Measurements from ENCODE around the gene ABCG1. TPM values are rescaled to one million over a fixed set of nuclear protein-coding genes. Genes with fewer than 3 reads are reported as not detected.
A peak's percentile ranks its signal among the peaks of the same experiment; 100 is the strongest.

ABCG1 gene
- total RNA-seq, 1 experiment from 2014 or later, result 4.6 TPM

DNA sequence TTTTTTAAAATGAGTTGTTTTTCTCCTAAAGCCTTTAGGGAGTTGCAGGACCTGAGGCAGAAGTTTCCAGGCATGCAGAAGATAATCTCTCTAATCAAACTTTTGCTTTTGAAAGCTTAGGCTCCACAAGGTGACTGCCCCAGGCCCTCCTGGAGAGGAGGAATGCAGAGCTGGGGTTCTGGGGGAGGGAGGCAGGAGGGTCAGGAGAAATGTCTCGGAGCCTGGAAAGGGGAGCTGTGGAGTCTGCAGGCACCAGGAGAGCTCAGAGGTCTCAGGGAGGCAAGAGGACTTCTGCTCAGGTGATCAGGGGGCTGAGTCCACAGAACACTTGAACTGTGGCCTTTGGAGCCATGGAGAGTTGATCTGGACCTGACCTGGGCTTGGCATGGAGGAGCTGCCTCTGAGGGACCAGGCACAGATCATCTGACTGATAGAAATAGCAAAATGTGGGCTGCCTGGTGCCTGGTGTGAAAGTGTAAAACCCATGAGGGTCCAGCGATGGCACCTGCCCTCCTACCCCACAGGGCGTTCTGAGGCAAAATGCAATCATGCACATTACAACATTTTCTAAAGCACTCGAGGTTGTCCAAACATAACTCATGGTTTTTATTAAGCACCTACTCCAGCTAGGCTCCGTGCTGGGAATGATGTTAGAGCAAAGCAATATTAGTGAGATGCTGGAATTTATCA is 10.0 kb upstream of the ABCG1 start:
- in situ Hi-C loops (cut with HindIII; ENCODE audit: low pct_unique_long_range_greater_than_20kb, low sequenced_read_pairs), result no loop called here
- DNase-seq (ENCODE audit: low read depth), result no peak

DNA sequence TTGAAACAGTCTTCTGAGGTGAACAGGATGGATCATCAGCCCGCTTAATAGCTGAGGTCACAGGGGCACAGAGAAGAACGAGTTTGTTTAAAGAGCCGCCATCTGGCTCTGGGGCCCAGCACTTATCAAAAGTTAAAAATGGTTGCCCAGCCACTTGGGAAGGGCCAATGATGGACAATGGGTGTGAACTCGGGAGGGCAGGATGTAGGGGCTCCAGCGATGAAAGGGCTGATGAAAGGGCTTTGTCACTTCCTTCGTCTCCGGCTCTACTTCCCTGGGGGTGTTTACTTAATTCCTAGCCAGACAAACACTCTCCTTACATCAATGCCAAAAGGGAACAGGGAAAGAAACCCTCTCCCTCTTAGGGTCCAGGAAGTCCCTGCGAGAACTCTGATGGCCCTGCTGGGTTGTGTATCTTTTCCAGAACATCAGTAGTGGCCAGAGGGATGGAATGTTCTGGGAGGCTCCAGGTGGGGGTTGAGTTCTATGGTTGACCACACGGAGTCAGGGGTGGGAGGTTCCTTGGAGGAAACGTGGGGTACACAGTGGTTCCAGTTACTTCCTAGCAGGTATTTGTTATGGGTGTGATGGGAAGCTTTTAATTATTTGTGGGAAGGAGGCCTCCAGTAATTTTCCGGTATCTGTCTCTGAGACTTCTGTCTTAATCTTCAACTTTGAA is 9.0 kb upstream of the ABCG1 start:
- no peak for DNase-seq (ENCODE audit: low read depth)
- in situ Hi-C loops (cut with HindIII; ENCODE audit: low pct_unique_long_range_greater_than_20kb, low sequenced_read_pairs), result no loop called here

DNA sequence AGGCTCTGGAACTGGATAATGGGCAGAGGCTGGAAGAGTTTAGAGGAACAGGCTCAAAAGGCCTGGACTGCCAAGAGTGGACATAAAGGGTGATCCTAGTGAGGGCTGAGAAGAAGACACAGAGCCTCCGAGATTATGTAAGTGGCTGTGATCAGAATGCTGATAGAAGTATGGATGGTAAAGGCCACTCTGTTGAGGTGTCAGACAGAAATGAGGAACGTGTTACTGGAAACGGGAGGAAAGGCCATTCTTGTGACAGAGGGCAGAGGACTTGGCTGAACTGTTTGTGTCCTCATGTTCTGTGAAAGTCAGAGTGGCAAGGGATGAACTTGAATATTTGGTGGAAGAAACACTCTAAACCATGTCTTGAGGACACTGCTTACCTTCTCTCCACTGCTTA is 6.7 kb upstream of the ABCG1 start:
- in situ Hi-C loops (cut with HindIII; ENCODE audit: low pct_unique_long_range_greater_than_20kb, low sequenced_read_pairs), result no loop called here
- no peak for DNase-seq (ENCODE audit: low read depth)

DNA sequence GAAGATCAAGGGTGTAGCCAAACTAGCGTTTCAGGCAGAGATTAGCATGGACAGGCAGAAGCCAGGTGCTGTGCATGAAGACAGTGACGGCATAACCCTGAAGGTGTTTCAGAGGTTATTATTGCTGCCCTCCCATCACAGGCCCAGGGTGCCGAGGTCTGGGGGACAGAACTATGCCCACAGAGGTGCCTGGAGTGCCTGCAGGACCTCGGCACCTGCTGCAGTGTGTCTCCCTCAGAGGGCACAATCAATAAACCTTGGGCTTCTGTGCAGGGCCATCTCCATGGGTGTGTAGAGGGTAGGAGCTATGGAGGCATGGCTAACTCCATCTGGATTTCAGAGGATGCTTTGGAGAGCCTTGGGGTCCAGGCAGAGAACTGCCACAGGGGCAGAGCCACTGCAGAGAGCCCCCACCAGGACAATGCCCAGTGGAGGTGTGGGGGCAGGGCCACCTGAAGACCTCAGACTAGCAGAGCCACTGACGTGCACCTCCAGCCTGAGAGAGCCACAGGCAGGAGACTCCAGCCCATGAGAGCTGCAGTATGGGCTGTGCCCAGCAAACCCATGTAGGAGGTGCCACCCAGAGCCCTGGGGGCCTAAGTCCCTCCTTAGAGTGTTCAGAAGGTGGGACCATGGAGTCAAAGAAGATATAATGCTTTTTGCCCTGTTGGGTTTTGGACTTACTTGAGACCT is 5.7 kb upstream of the ABCG1 start:
- in situ Hi-C loops (cut with HindIII; ENCODE audit: low pct_unique_long_range_greater_than_20kb, low sequenced_read_pairs), result no loop called here
- DNase-seq (ENCODE audit: low read depth), result no peak

DNA sequence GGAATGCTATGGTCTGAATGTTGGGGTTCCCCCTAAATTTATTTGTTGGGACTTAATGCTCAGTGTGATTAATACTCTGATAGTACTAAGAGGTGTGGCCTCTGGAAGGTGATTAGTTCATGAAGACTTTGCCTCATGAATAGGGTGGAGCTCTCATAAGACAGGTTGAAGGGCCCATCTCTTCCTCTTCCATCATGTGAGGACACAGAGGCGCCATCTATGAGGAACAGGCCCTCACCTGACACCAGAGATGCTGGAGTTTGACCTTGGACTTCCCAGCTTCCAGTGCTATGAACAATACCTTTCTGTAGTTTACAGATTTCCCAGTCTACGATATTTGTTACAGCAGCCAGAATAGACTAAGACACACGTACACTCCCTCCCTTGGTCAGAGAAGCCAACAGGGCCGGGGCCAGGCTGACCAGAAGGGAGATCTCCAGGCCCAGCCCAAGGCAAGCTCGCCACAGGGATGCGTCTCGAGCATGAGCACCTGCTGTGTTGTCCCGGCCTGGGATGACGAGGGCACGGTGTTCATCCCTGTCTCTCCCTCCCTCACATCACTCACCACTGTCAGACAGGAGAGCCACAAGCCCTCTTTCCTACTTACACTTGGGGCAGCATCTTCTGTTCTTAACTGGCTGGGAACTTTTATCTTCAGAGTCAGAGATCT is 4.7 kb upstream of the ABCG1 start:
- in situ Hi-C loops (cut with HindIII; ENCODE audit: low pct_unique_long_range_greater_than_20kb, low sequenced_read_pairs), result no loop called here
- no peak for DNase-seq (ENCODE audit: low read depth)

DNA sequence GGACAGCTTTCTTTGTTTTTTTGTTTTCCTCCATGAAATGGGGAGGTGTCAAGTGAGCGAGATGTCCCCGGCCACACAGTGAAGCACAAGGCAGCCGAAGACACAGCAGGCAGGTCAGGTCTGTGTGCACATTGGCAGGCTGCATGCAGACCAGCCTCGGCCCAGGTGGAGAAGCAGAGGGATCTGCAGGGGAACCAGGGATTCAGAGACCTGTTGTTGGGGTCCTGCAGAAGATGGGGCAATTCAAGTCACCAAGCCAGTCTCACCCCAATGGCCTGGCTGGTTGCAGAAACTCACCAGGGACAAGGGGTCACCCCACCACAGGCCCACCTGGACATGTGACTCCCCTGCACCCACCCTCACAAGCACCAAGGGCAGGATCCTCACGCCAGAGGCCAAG is 4.0 kb upstream of the ABCG1 start:
- DNase-seq (ENCODE audit: low read depth), result no peak
- in situ Hi-C loops (cut with HindIII; ENCODE audit: low pct_unique_long_range_greater_than_20kb, low sequenced_read_pairs), result no loop called here

DNA sequence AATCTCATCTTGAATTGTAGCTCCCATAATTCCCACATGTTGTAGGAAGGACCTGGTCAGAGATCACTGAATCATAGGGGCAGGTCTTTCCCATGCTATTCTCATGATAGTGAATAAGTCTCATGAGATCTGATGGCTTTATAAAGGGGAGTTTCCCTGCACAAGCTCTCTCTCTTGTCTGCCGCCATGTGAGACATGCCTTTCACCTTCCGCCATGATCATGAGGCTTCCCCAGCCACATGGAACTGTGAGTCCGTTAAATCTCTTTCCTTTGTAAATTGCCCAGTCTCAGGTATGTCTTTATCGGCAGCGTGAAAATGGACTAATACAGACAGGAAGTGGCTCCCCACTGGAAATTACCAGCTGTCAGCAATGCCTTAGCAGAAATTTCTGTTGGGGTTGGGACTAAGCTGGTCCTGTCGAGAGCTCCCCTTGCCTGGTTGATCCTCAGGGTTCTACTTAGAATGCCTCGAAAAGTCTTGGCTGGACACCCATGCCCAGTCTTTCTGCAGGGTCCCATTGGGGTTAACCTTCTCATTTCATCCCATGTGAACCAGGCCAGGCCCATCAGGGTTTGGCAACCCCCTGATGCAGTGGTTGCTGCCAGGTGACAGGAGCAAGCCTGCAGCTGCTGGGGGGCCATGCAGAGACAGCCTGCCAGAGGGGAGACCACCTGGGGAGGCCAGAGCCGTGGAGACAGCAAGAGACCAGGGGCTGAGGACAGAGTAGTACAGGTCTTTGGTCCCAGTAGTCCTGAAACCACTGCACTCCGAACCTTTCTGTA is 2.8 kb upstream of the ABCG1 start:
- in situ Hi-C loops (cut with HindIII; ENCODE audit: low pct_unique_long_range_greater_than_20kb, low sequenced_read_pairs), result no loop called here
- DNase-seq (ENCODE audit: low read depth), result no peak

DNA sequence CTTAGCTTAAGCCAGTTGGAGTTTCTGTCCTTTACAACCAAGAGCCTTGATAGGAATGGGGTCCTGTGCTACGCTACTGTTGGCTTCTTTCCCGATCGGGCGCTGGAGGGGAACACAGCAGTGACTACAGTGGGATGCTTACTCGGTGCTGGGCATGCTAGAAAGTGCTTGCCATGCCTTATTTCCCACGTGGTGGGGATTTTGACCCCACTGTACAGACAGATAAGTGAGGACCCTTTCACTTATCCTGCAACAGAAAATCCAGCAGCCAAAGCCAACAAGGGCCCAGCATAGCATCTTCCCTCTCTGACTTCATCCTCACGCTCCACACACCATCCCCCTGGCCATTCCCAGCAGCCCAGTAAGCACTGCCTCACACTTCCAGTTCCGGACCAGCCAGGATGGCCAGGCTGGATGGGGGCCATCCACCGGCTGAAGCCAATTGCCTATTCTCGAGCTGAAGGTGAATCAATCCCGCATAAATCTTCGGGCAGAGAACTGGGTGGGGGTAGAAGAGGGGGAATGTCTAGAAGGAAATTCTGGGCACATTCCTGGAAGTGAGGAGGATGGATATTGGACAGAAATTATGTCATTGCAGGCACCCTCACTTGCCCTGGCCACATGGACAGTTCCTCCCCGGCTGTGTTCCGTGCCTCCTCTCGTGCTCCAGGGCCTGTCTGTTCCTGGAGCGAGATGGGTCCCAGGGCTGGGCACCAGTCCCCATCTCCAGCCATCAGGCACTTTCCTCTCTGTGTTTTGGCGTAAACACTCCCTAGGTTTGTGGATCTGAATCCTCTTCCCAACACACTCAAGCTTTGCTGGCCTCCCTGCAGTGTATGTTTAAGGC is 2.0 kb upstream of the ABCG1 start:
- in situ Hi-C loops (cut with HindIII; ENCODE audit: low pct_unique_long_range_greater_than_20kb, low sequenced_read_pairs), result no loop called here

DNA sequence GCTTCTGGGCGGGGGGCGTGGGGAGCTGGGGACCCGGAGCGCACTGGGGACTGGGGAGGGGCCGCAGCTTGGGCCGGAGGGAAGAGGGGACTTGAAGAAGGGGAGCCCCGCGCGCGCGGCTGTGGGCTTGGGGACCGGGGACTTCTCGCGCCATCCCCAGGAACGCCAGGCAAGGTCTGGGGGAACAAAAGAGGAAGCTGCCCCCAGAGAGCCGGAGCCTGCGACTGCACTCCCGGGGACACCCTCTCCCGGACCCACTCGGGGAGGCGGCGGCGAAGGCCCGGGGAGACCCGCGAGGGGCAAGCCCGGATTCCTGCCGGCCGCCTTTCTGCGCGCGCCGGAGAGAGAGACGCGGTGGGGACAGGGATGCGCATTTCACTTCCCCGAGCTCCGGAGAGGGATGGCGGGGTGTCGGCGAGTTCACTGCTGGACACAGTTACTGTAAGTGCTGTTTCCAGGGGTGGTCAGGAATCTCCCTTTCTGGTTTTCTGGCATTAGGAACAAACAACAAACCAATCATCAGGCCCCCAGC is 732 bp downstream of the ABCG1 start:
- DNase-seq (ENCODE audit: low read depth), result no peak
- in situ Hi-C loops (cut with HindIII; ENCODE audit: low pct_unique_long_range_greater_than_20kb, low sequenced_read_pairs), result no loop called here

More for the DNA sequence above, 2.0 kb upstream of the ABCG1 start:
- no peak for DNase-seq (ENCODE audit: low read depth)

DNA sequence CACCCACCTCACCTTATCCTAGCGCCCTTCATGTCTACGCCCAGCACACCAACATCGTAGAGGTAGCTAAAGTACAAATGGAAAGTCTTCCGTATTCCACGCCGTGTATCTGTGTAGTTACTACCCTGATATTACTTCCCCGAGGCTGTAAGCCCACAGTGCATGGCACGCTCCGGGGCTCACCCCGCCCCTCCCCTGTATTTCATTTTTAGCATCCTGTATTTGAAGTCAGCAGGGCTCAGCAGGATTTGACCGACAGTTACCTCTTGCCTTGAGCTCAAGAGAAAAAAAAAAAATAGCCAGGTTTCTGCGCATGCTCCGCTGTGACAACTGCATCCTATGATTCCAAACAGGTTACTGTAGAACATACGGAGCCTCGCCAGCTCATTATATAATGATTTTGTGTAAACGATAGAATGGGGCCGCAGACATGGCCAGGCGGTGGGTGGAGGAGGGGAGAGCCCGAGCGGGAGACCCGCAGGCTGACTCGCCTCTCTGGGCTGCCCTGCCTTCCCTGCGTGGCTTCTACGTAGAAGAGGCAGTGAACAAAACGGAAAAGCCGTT is 1.3 kb downstream of the ABCG1 start:
- peak; percentile 79 for DNase-seq (ENCODE audit: low read depth)
- in situ Hi-C loops (cut with HindIII; ENCODE audit: low pct_unique_long_range_greater_than_20kb, low sequenced_read_pairs), result no loop called here

DNA sequence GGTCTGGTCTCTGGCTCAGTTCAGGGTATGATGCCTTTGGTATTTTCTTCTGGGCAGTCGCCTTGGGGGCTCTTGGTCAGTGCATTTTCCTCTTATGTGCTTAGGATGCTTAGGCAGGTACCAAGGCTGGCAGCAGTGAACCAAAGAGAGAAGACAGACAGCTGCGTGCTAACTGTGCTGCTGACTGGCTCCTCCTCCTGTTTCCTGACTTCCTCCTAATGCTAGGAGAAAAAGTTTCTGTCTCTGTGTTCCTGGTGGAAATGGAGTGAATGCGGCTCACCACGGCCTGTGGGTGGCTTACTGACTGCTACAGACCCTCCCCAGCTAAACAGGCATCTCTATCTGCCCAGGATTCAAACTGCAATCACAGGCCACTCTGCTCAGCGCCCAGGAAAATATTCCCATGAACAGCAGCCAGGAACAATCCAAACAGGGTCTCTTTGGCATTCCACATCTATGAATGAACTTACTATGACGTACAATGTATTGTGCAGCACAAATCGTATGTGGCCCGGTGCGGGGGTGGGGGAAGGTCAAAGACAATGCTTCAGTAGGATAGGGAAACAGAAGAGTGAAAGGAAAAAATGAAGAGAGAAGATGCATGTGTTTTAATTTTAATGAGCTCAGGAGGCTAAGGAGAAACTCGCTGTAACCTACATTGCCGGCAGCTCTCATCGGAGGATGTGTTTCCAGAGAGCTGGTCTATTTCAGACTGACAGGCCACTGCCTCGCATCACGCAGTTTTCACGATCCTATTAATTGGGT is 2.8 kb downstream of the ABCG1 start:
- no peak for DNase-seq (ENCODE audit: low read depth)
- in situ Hi-C loops (cut with HindIII; ENCODE audit: low pct_unique_long_range_greater_than_20kb, low sequenced_read_pairs), result no loop called here

DNA sequence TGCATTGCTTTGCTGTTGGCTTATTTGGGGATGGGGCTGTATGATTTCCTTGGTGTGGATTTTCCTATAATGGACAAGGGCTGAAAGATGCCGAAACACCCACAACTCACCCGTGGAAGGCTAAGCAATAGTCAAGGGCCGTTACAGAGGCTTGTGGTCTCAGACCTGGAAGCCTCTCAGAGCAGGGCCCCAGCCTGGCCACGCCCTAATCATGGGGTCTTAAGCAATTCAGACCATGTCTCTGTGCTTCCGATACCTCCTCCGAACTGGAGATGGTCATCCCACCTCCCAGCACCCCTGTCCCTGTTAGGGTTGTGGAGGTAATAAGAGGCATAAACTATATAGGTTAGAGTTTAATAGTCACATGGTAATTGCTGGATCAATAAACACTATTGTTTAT is 3.4 kb downstream of the ABCG1 start:
- in situ Hi-C loops (cut with HindIII; ENCODE audit: low pct_unique_long_range_greater_than_20kb, low sequenced_read_pairs), result no loop called here
- no peak for DNase-seq (ENCODE audit: low read depth)

DNA sequence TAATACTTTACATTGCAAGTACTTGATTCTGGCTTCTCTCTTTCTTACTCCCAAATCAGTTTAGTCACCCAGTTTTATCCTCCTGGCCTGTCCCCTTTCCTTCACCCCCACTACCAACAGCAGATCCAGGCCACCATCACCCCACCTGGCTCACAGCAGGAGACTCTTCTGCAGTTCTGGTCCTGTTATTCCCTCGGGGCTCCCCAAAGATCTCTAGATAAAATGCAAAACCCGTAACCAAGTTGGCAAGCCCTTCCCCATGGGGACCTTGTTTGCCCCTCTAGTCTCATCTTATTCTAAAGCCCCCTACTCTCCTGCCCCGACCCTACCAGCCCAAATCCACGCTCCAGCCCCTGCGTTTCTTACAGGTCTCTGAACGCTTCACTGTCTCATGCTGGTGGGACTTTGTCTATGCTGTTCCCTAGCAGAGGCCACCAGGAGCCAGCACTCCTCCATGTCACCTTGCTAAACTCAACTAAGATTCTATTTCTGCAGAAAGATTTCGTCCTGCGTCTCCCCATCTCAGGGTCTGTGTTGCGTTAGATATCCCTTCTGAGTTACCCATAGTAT is 4.0 kb downstream of the ABCG1 start:
- in situ Hi-C loops (cut with HindIII; ENCODE audit: low pct_unique_long_range_greater_than_20kb, low sequenced_read_pairs), result no loop called here

DNA sequence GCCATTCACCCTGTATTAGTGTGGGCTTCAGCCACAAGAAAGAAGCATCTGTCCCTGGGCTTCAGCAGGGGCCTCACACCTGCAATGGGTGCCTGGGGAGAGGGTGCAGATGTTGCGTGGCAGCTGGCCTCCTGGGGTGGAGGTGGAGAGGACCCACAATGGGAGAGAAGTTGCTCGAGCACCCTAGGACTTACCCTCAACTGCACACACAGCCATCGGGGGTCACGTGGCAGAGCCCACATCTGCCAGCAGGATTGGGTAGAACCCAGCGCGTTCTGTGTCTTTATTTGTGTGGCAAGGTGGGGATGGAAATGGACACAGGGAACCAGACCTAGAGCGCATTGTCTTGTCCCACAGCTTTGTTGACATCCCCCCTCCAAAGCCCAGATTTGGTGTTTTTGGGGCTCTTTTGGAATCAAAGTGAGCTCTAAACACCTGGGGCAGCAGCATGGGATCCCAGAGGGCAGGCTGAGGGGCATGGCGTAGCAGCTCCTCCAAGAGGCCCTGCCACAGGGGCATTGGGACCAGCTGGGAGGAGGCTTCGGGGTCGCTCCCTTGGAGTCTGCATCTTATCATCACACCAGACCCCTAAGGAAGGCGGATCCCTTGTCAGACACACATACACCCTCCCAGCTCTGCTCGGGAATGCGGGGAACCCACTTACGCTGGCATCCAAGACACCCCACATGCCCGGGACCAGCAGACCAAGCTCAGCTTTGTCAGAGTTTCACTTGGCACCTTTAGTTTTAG is 5.1 kb downstream of the ABCG1 start:
- DNase-seq (ENCODE audit: low read depth), result no peak
- in situ Hi-C loops (cut with HindIII; ENCODE audit: low pct_unique_long_range_greater_than_20kb, low sequenced_read_pairs), result no loop called here

More for the DNA sequence above, 4.0 kb downstream of the ABCG1 start:
- DNase-seq (ENCODE audit: low read depth), result no peak

DNA sequence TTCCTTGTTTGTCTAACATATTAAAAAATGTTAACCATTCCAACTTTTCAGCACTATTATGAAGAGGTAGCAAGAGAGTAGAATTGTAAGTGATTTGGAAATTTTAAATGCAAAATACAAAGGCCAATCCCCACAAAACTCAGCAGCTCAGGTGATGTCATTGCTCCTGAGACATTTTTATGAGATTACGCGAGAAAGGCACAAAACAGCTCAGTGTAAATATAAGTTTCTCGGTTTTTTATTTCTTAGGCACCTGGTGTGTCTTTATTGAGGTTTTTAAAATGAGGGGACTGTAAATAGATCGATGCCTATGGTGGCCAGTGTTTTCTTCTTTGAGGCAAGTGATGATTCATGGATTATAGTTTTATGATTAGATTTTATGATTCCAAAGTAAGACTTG is 6.1 kb downstream of the ABCG1 start:
- no peak for DNase-seq (ENCODE audit: low read depth)
- in situ Hi-C loops (cut with HindIII; ENCODE audit: low pct_unique_long_range_greater_than_20kb, low sequenced_read_pairs), result no loop called here

Data from Caki2 (cell line).